Astrocyte (in vitro differentiated cells and primary cell): ENCODE measurements around the gene CD276. TPM values are rescaled to one million over a fixed set of nuclear protein-coding genes. Genes with fewer than 3 reads are reported as not detected.
A peak's percentile ranks its signal among the peaks of the same experiment; 100 is the strongest.

ENCODE experiments used
- DNase-seq: peaks from one replicate; pipeline ENCODE4 v3.0.0-alpha.2; 2010; ENCODE audit warnings: low read depth
- FAIRE-seq: peaks from 2 replicates; lab custom pipeline; 2011; peaks lifted over from hg19 to GRCh38; lab: Jason Lieb, UNC
- H2AFZ ChIP-seq: 2 replicates; pipeline ENCODE4 v1.6.0; 2012; ENCODE audit warnings: low read depth, low read length, inconsistent platforms
- H3K27ac ChIP-seq: 2 replicates; pipeline ENCODE4 v1.5.1; 2011; ENCODE audit warnings: low read depth, low read length, inconsistent platforms
- H3K27me3 ChIP-seq: 2 replicates; pipeline ENCODE4 v1.6.0; 2011; ENCODE audit warnings: low read length, inconsistent platforms; ENCODE audit not compliant: insufficient read depth
- H3K36me3 ChIP-seq: 2 replicates; pipeline ENCODE4 v1.5.1; 2011; ENCODE audit warnings: low read length, inconsistent platforms; ENCODE audit not compliant: insufficient read depth
- H3K4me1 ChIP-seq: 2 replicates; pipeline ENCODE4 v1.5.1; 2011; ENCODE audit warnings: low read length, inconsistent platforms; ENCODE audit not compliant: insufficient read depth
- H3K4me2 ChIP-seq: 2 replicates; pipeline ENCODE4 v1.6.0; 2012; ENCODE audit warnings: low read length, inconsistent platforms
- H3K4me3 ChIP-seq: 2 replicates; pipeline ENCODE4 v1.5.1; 2011; ENCODE audit warnings: low read depth, mild to moderate bottlenecking, low read length, inconsistent platforms; ENCODE audit not compliant: insufficient read depth
- H3K79me2 ChIP-seq: 2 replicates; pipeline ENCODE4 v1.6.0; 2012; ENCODE audit warnings: mild to moderate bottlenecking, low read length, inconsistent platforms; ENCODE audit not compliant: insufficient read depth
- H3K9ac ChIP-seq: 2 replicates; pipeline ENCODE4 v1.6.0; 2012; ENCODE audit warnings: mild to moderate bottlenecking, low read length, inconsistent platforms
- H3K9me3 ChIP-seq: 2 replicates; pipeline ENCODE4 v1.5.1; 2012; ENCODE audit warnings: low read depth, mild to moderate bottlenecking, low read length, inconsistent platforms; ENCODE audit not compliant: insufficient read depth
- H4K20me1 ChIP-seq: 2 replicates; pipeline ENCODE4 v1.6.0; 2012; ENCODE audit warnings: low read length, inconsistent platforms; ENCODE audit not compliant: insufficient read depth
- H3K27ac Mint-ChIP-seq: one replicate; pipeline ENCODE4 v1.8.0; 2021; ENCODE audit warnings: mild to moderate bottlenecking, mixed read lengths; ENCODE audit not compliant: unreplicated experiment
- H3K27me3 Mint-ChIP-seq: one replicate; pipeline ENCODE4 v1.8.0; 2021; ENCODE audit warnings: low read depth, mixed read lengths; ENCODE audit not compliant: unreplicated experiment
- H3K36me3 Mint-ChIP-seq: one replicate; pipeline ENCODE4 v1.8.0; 2021; ENCODE audit warnings: low read depth, mixed read lengths; ENCODE audit not compliant: unreplicated experiment
- H3K4me1 Mint-ChIP-seq: one replicate; pipeline ENCODE4 v1.8.0; 2021; ENCODE audit warnings: low read depth, mixed read lengths; ENCODE audit not compliant: unreplicated experiment
- H3K4me3 Mint-ChIP-seq: one replicate; pipeline ENCODE4 v1.8.0; 2021; ENCODE audit warnings: mild to moderate bottlenecking, moderate library complexity, mixed read lengths; ENCODE audit not compliant: unreplicated experiment
- H3K9me3 Mint-ChIP-seq: one replicate; pipeline ENCODE4 v1.8.0; 2021; ENCODE audit warnings: mild to moderate bottlenecking, mixed read lengths; ENCODE audit not compliant: unreplicated experiment
- EZH2 ChIP-seq: IDR thresholded peaks from 2 replicates; pipeline ENCODE4 v1.6.1; 2012; ENCODE audit warnings: mild to moderate bottlenecking, low read length, inconsistent platforms; ENCODE audit not compliant: insufficient read depth
- total RNA-seq: library from RNA; stranded (reverse); gene quantifications from 2 replicates; pipeline ENCODE4 v1.2.1, GENCODE V29; 2021
- TF ChIP-seq, protein P1 (sequence below): IDR thresholded peaks from 2 replicates; pipeline ENCODE4 v1.5.1; 2011; ENCODE audit warnings: low read depth, mild to moderate bottlenecking, inconsistent platforms, low read length, moderate library complexity; ENCODE audit not compliant: insufficient read depth

Gene CD276
- total RNA-seq, 1 donor from 2014 or later = 225 TPM

- Histone ChIP-seq H3K27me3 (no peaks in the 10 kb centered on the region), H3K9me3 (no peaks in the 10 kb centered on the region), H3K36me3 (no peaks in the 10 kb centered on the region), H4K20me1 (peaks cover 18% of the 10 kb centered on the region), H3K4me3 (no peak overlapping the region), H3K4me2 (no peak overlapping the region), H3K9ac (no peak overlapping the region), H2AFZ (no peak overlapping the region), H3K4me1 (peaks cover 22% of the 10 kb centered on the region), H3K79me2 (peaks cover 26% of the 10 kb centered on the region), H3K27ac (no peak overlapping the region)
- TF ChIP-seq EZH2 = no peak
- TF ChIP-seq, protein P1, sequence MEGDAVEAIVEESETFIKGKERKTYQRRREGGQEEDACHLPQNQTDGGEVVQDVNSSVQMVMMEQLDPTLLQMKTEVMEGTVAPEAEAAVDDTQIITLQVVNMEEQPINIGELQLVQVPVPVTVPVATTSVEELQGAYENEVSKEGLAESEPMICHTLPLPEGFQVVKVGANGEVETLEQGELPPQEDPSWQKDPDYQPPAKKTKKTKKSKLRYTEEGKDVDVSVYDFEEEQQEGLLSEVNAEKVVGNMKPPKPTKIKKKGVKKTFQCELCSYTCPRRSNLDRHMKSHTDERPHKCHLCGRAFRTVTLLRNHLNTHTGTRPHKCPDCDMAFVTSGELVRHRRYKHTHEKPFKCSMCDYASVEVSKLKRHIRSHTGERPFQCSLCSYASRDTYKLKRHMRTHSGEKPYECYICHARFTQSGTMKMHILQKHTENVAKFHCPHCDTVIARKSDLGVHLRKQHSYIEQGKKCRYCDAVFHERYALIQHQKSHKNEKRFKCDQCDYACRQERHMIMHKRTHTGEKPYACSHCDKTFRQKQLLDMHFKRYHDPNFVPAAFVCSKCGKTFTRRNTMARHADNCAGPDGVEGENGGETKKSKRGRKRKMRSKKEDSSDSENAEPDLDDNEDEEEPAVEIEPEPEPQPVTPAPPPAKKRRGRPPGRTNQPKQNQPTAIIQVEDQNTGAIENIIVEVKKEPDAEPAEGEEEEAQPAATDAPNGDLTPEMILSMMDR = no peak
- H3K27ac Mint-ChIP-seq = no peak overlapping the region
- H3K9me3 Mint-ChIP-seq = no peaks in the 10 kb centered on the region
- H3K4me1 Mint-ChIP-seq = peaks cover 27% of the 10 kb centered on the region
- H3K36me3 Mint-ChIP-seq = no peaks in the 10 kb centered on the region
- no peak overlapping the region for H3K4me3 Mint-ChIP-seq
- peaks cover 6% of the 10 kb centered on the region for H3K27me3 Mint-ChIP-seq
- no peak for DNase-seq
- no peak for FAIRE-seq
These were observed 2.2 kb upstream of the CD276 start for GRCh38 chr15:73681856-73682599.

GRCh38 chr15:73682600-73683090 lies 1.5 kb upstream of the CD276 start:
- Histone ChIP-seq H3K4me1 (peaks cover 29% of the 10 kb centered on the region), H4K20me1 (peaks cover 25% of the 10 kb centered on the region), H3K27ac (no peak overlapping the region), H3K79me2 (peaks cover 32% of the 10 kb centered on the region), H3K9me3 (no peaks in the 10 kb centered on the region), H2AFZ (no peak overlapping the region), H3K4me2 (no peak overlapping the region), H3K27me3 (no peaks in the 10 kb centered on the region), H3K9ac (no peak overlapping the region), H3K4me3 (no peak overlapping the region), H3K36me3 (no peaks in the 10 kb centered on the region)
- Mint-ChIP-seq H3K4me1 (peaks cover 30% of the 10 kb centered on the region), H3K4me3 (no peak overlapping the region), H3K27me3 (peaks cover 6% of the 10 kb centered on the region), H3K36me3 (no peaks in the 10 kb centered on the region), H3K9me3 (no peaks in the 10 kb centered on the region), H3K27ac (no peak overlapping the region)
- no peak for FAIRE-seq
- no peak for TF ChIP-seq EZH2
- TF ChIP-seq, protein P1 = no peak
- DNase-seq = no peak

DNA sequence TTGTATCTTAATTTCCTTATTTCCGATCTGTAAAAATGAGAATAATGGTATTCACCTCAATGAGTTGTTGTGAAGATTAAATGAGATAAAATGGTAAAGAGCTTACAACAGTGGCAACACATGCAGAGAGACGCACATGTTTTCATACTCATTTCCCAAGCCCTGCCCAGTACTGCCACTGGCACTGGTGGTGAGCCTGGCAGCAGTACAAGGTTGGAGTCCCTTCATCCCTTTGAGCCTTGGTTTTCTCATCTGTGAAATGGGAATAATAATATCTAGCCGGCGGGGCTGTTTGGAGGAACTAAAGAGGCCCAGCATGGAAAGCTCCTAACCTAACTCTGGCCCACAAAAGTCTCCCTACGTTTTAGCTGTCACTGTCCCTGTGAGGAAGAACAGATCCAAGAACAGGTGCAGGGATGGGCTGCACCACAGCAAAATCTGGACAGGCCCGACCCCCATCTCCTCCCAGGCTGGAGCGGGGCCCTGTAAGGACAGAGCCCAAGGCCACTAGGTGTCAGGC lies 866 bp upstream of the CD276 start:
- H3K9ac ChIP-seq = peak overlapping the region; percentile 93
- TF ChIP-seq, protein P1 = no peak
- TF ChIP-seq EZH2 = no peak
- peaks cover 39% of the 10 kb centered on the region for H3K79me2 ChIP-seq
- no peaks in the 10 kb centered on the region for H3K9me3 Mint-ChIP-seq
- H3K27me3 Mint-ChIP-seq = peaks cover 6% of the 10 kb centered on the region
- peaks cover 36% of the 10 kb centered on the region for H3K4me1 Mint-ChIP-seq
- H3K27ac Mint-ChIP-seq = peak overlapping the region; percentile 34
- peak overlapping the region; percentile 72 for H2AFZ ChIP-seq
- H3K27me3 ChIP-seq = no peaks in the 10 kb centered on the region
- peak overlapping the region; percentile 85 for H3K4me2 ChIP-seq
- peak overlapping the region; percentile 91 for H3K4me3 Mint-ChIP-seq
- no peaks in the 10 kb centered on the region for H3K36me3 ChIP-seq
- peaks cover 31% of the 10 kb centered on the region for H4K20me1 ChIP-seq
- no peak for FAIRE-seq
- no peaks in the 10 kb centered on the region for H3K9me3 ChIP-seq
- no peaks in the 10 kb centered on the region for H3K36me3 Mint-ChIP-seq
- H3K4me3 ChIP-seq = peak overlapping the region; percentile 58
- H3K27ac ChIP-seq = no peak overlapping the region
- no peak for DNase-seq
- peaks cover 35% of the 10 kb centered on the region for H3K4me1 ChIP-seq
